ENCODE data around the gene CD300C. TPM values are rescaled to one million over a fixed set of nuclear protein-coding genes. Genes with fewer than 3 reads are reported as not detected.
"Not testable (repeated sequence)": the region's sequence is repeated elsewhere in the genome, so short reads cannot be mapped to it uniquely, and the experiment has no call there.

The CD300C gene
- polyA plus RNA-seq (ENCODE audit: insufficient read length in 3 of 3), result under 1 TPM; 0.34 to 0.59 (median 0.54) TPM
- long read RNA-seq, donor 1, result 0 reads
- long read RNA-seq, donor 2, result 0 reads
- long read RNA-seq, donor 3, result 0 reads
- long read RNA-seq, donor 4, partial matches to known transcripts, result 0 of 2 reads
- long read RNA-seq, donor 4, other reads (novel, unspliced or antisense), result 0 of 2 reads
- long read RNA-seq, donor 5, result 0 reads
- long read RNA-seq, donor 6, result 0 reads
- long read RNA-seq, donor 7, result 0 reads
- long read RNA-seq, donor 8, result 0 reads
- long read RNA-seq, donor 9, result 0 reads
- long read RNA-seq, donor 10, result 0 reads
- long read RNA-seq, donor 11, result 0 reads
- long read RNA-seq, donor 12, result 0 reads
- long read RNA-seq, donor 13, result 0 reads
- long read RNA-seq, donor 14, result 0 reads
- long read RNA-seq, donor 15, result 0 reads
- long read RNA-seq, donor 16, result 0 reads

GRCh38 chr17:74545843-74546230, at the start of gene CD300C:
TSS of gene CD300C (minus strand) at chr17:74546115. CDS start at chr17:74545782, 333 bp downstream.
- no peak for DNase-seq (ENCODE audit: extremely low read depth in 1 of 11, low read depth in 9 of 11, low spot score in 4 of 11)

GRCh38 chr17:74595037-74595750, 49.3 kb upstream of the CD300C start:
- DNase-seq (ENCODE audit: extremely low read depth in 1 of 11, low read depth in 9 of 11, low spot score in 4 of 11), result no peak

DNA sequence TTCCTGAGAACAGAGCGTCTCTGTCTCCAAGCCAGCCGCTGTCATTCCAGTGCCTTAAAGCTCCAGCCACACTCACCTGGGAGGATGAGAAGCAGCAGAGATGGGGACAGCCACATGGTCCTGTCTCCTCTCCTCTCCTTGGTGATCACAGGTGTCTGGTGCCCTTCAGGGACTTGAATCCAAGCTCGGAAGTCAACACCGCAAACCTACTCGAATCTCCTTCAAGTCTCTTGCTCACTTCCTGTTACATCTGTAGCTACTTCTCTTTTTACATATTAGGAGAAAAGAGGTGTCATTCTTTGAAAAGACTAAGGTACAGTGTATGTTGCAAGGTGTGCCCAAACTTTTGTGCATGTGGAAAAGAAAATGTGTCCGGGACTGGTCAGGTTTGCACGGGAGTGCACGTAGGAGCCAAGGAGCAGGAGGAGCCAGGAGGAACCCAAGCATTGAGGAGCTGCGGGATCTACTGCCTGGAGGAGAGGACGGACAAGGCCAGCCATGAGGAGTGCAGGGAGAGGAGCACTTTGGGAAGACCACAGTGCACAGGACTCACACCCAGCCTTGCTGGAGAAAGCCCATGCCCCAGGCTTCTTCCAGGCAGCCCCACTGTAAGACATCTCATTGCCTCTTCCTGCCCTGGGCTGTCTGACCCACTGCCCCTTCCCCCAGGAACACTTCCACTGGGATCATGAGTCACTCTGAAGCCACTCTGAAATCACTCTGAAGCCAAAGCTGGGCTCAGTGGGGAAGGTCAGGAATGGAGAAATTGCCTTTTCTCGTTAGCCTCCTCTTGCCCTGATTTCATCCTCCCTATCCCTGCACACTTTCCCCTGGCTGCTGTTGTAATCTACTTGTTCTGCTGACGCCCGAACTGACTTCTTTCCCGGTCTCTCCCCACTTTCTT, 46.4 kb upstream of the CD300C start, which contains the start of gene CD300LD:
CD300LD (minus strand) TSS at position 197 of the 904 bp plus-strand sequence; CDS start at position 116, 81 bp downstream.
- DNase-seq (ENCODE audit: extremely low read depth in 1 of 11, low read depth in 9 of 11, low spot score in 4 of 11), result no peak

GRCh38 chr17:74591503-74591902, 45.6 kb upstream of the CD300C start:
- no peak for DNase-seq (ENCODE audit: extremely low read depth in 1 of 11, low read depth in 9 of 11, low spot score in 4 of 11)

- DNase-seq (ENCODE audit: extremely low read depth in 1 of 11, low read depth in 9 of 11, low spot score in 4 of 11), result no peak
Observed at GRCh38 chr17:74585711-74586110, 39.8 kb upstream of the CD300C start.

GRCh38 chr17:74584292-74585060, 38.6 kb upstream of the CD300C start:
- no peak for DNase-seq (ENCODE audit: extremely low read depth in 1 of 11, low read depth in 9 of 11, low spot score in 4 of 11)

DNA sequence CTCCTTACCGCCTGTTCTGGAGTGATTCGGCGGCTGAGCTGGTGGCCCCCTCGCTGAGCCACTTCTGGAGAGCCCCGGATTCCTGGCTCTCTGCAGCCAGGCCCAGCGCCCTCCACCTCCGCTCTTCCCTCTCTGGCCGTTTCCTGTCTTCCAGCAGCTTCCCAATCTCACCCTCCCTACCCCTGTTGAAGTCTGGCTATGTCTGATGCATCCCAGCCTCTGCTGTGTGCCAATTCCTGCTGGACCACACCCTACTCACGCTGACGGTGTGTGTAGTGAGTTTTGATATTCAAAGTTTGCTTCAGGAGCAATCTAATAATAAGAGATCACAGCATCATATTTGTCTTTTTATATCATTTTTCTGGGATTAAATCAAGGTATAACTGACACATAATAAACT, 36.7 kb upstream of the CD300C start:
- no peak for DNase-seq (ENCODE audit: extremely low read depth in 1 of 11, low read depth in 9 of 11, low spot score in 4 of 11)

DNA sequence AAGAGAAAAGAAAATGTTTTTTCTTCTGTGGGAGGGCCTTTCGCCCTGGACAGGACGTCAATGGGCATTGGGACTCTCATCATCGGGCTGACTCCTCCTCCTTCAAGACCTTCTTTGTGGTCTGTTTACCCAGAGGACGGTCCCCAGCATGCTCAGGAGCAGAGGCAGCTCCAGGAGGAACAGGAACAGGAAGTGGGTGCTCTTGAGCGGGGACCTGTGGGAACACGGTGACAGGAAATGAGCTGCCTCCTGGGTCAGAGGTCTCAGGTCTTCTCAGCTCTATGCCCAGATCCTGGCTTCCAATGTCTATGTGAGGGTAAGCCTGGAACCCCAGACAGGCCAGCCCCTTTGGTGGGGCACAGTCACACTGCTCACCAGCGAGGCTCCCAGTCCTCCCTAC, 34.0 kb upstream of the CD300C start:
- DNase-seq (ENCODE audit: extremely low read depth in 1 of 11, low read depth in 9 of 11, low spot score in 4 of 11), result no peak

GRCh38 chr17:74578979-74579378, 33.1 kb upstream of the CD300C start:
- DNase-seq (ENCODE audit: extremely low read depth in 1 of 11, low read depth in 9 of 11, low spot score in 4 of 11), result no peak

- no peak for DNase-seq (ENCODE audit: extremely low read depth in 1 of 11, low read depth in 9 of 11, low spot score in 4 of 11)
Observed at GRCh38 chr17:74574489-74575142, 28.7 kb upstream of the CD300C start.

DNA sequence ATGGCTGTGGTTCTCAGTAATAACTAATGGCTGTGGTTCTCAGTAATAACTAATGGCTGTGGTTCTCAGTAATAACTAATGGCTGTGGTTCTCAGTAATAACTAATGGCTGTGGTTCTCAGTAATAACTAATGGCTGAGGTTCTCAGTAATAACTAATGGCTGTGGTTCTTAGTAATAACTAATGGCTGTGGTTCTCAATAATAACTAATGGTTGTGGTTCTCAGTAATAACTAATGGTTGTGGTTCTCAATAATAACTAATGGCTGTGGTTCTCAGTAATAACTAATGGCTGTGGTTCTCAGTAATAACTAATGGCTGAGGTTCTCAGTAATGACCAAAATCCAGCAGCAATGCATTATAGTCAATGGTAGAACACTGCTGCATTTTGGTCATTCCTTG, 27.7 kb upstream of the CD300C start:
- not testable (repeated sequence) for DNase-seq (ENCODE audit: extremely low read depth in 1 of 11, low read depth in 9 of 11, low spot score in 4 of 11)

DNA sequence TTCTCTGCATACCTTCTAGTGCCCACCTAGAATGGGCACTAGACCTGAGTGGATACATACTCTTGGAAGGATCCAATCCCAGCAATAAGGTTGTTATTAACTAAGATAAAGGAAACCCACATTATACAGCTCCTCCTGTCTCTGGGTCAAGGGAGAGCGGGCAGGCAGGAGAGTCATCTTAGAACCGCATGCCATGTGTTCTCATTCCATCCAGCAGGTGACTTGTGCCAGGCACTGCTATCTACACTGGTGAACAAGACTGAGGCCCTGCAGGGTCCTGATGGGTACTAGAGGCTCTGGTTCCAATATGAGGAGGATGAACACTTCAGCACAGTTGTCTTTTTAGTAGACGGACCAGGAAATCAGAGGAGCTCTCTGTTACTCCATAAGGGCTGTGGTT, 27.3 kb upstream of the CD300C start:
- DNase-seq (ENCODE audit: extremely low read depth in 1 of 11, low read depth in 9 of 11, low spot score in 4 of 11), result no peak

DNA sequence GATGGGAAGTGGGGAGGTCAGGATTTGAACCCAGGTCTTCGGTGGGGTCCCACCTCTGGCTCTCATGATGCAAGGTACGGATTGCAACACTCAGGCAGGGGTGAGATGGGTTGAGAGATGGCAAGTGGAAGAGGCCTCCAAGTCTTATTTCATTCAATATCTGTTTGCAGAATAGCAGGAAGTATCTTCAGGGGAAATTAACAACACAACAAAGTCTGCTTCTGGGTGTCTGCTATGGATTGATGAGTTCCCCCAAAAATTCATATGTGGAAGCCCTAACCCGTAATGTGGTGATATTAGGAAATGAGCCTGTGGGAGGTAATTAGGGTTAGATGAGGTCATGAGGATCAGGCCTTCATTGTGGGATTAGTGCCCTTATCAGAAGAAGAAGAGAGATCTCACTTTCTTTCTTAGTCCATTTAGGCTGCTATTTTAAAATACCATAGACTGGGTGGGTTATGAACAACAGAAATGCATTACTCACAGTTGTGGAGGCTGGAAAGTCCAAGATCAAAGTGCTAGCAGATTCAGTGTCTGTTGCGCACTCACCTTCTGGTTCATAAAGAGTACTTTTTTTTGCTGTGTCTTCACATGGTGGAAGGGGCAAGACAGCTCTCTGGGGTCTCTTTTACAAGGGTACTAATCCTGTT, 25.8 kb upstream of the CD300C start:
- no peak for DNase-seq (ENCODE audit: extremely low read depth in 1 of 11, low read depth in 9 of 11, low spot score in 4 of 11)

- DNase-seq (ENCODE audit: extremely low read depth in 1 of 11, low read depth in 9 of 11, low spot score in 4 of 11), result no peak
Observed at GRCh38 chr17:74569020-74570003, 23.4 kb upstream of the CD300C start.

DNA sequence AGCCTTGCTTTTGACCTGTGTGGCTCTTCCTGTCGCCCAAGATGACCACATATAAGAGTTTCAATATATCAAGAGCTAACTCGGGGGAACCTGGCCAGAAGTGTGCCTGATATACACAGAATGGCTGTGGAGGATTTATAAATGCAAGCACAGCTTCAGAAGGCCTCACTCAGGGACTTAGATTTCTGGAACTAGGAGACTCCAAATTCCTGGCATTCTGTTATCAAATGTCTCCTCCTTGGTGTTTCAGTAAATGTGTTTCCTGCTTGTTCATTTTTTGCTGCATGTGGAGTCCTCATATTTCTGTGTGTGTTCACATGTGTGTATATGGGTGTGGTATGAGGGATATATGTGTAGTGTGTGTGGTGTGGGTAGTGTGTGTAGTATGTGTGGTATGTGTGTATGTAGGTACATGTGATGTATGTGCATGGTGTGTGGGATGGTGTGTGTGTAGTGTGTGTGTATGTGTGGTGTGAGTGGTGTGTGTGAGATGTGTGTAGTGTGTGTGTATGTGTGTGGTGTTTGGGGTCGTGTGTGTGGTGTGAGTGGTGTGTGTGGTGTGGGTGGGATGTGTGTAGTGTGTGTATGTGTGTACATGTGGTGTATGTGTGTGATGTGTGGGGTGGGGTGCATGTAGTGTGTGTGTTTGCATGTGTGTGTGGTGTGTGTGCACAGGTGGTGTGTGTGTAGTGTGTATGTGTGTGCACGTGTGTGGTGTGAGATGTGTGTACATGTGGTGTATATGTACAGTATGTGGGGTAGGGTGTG, 22.4 kb upstream of the CD300C start:
- no peak for DNase-seq (ENCODE audit: extremely low read depth in 1 of 11, low read depth in 9 of 11, low spot score in 4 of 11)

DNA sequence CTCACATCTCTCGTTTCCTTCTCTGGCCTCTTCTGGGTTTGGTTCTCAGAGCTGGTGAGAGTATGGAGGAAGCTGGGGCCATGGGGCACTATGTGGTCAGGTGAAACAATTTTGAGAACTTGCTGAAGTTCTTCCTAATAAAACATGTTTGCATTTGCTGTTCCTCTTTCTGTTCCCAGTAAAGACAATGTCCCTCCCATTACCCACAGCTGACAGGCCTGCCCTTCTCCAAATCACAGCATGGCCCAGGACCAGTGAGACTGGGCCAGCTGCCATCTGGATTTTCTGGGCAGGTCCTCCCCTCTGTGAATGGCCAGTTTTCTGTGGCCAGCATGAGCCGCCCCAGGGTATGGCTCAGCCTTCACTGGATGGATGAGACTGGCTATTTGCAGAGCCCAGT, 21.5 kb upstream of the CD300C start, which contains the start of gene CD300H:
CD300H (minus strand) TSS at position 113 of the 400 bp plus-strand sequence.
- no peak for DNase-seq (ENCODE audit: extremely low read depth in 1 of 11, low read depth in 9 of 11, low spot score in 4 of 11)
